Measurements from ENCODE around the gene MRGPRE.

Gene MRGPRE

GRCh38 chr11:3208272-3208671 lies 23.9 kb downstream of the MRGPRE start:
- POLR2A ChIA-PET, result no interaction called here
- CTCF ChIA-PET, result no interaction called here
- no peak for DNase-seq (ENCODE audit: extremely low spot score)
- TF ChIP-seq L3MBTL2 (conservative IDR thresholded peaks at IDR 0.05) (no peak), ZNF384 (IDR thresholded peaks at IDR 0.05) (no peak), FOXA1 (IDR thresholded peaks at IDR 0.05) (no peak), BHLHE40 (IDR thresholded peaks at IDR 0.05; ENCODE audit: borderline replicate concordance) (no peak), LEF1 (IDR thresholded peaks at IDR 0.05; ENCODE audit: borderline replicate concordance) (no peak), TARDBP (IDR thresholded peaks at IDR 0.05) (no peak), CTBP1 (IDR thresholded peaks at IDR 0.05; ENCODE audit: borderline replicate concordance) (no peak), FOXK2 (IDR thresholded peaks at IDR 0.05) (no peak), HDGF (IDR thresholded peaks at IDR 0.05; ENCODE audit: borderline replicate concordance) (no peak), FOXM1 (IDR thresholded peaks at IDR 0.05; ENCODE audit: borderline replicate concordance) (no peak), PKNOX1 (IDR thresholded peaks at IDR 0.05) (no peak), SP1 (IDR thresholded peaks at IDR 0.05) (no peak), SUZ12 (IDR thresholded peaks at IDR 0.05) (no peak), NFRKB (IDR thresholded peaks at IDR 0.05) (no peak), ARNT (IDR thresholded peaks at IDR 0.05) (no peak)

DNA sequence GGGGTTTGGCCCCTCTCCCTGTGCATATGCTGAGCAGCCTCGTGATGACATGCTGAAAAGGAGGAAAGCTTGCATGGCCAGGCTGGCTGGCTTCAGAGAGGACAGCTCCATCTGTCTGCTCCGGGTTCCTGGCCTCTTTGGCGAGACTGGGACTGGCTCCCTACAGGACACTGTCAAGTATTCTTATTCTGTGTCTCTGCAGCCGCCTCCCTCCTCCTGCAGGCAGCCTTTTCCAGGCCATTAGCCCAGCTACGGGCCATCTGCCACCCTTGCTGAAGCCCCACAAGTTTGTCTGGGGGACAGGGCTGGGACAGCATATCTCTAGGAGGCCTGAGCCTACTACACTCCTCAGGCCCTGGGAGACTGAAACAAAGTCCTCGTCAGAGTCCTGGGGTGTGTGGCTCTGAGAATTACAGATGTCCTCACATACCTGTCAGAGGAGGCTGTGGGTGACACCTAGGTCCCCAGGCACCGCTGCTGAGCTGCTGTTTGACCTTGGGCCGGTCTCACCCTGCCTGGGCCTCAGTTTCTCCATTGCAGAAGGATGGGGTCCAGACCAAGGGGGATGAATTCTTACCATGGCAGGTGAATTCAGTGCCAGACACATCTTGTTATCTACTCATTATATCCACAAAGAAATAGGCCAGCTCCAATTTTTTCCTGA lies 24.6 kb downstream of the MRGPRE start:
- no peak for DNase-seq (ENCODE audit: extremely low spot score)
- ChIA-PET POLR2A (no interaction called here), CTCF (no interaction called here)
- TF ChIP-seq PKNOX1 (IDR thresholded peaks at IDR 0.05), result no peak

- DNase-seq (ENCODE audit: extremely low spot score), result no peak
- TF ChIP-seq NFRKB (IDR thresholded peaks at IDR 0.05), result no peak
- TF ChIP-seq ZNF384 (IDR thresholded peaks at IDR 0.05), result no peak
- TF ChIP-seq LEF1 (IDR thresholded peaks at IDR 0.05; ENCODE audit: borderline replicate concordance), result no peak
- no peak for TF ChIP-seq FOXM1 (IDR thresholded peaks at IDR 0.05; ENCODE audit: borderline replicate concordance)
- TF ChIP-seq SUZ12 (IDR thresholded peaks at IDR 0.05), result no peak
- no peak for TF ChIP-seq FOXK2 (IDR thresholded peaks at IDR 0.05)
- TF ChIP-seq ELF4 (IDR thresholded peaks at IDR 0.05), result no peak
- TF ChIP-seq SP1 (IDR thresholded peaks at IDR 0.05), result no peak
- TF ChIP-seq CTBP1 (IDR thresholded peaks at IDR 0.05; ENCODE audit: borderline replicate concordance), result no peak
- no peak for TF ChIP-seq ARNT (IDR thresholded peaks at IDR 0.05)
- no peak for TF ChIP-seq FOXA1 (IDR thresholded peaks at IDR 0.05)
- TF ChIP-seq TARDBP (IDR thresholded peaks at IDR 0.05), result no peak
- no peak for TF ChIP-seq PKNOX1 (IDR thresholded peaks at IDR 0.05)
- TF ChIP-seq HDGF (IDR thresholded peaks at IDR 0.05; ENCODE audit: borderline replicate concordance), result no peak
- no peak for TF ChIP-seq BHLHE40 (IDR thresholded peaks at IDR 0.05; ENCODE audit: borderline replicate concordance)
- no peak for TF ChIP-seq L3MBTL2 (conservative IDR thresholded peaks at IDR 0.05)
- POLR2A ChIA-PET, result no interaction called here
- CTCF ChIA-PET, result no interaction called here
These were observed 25.4 kb downstream of the MRGPRE start for GRCh38 chr11:3206922-3207204.

DNA sequence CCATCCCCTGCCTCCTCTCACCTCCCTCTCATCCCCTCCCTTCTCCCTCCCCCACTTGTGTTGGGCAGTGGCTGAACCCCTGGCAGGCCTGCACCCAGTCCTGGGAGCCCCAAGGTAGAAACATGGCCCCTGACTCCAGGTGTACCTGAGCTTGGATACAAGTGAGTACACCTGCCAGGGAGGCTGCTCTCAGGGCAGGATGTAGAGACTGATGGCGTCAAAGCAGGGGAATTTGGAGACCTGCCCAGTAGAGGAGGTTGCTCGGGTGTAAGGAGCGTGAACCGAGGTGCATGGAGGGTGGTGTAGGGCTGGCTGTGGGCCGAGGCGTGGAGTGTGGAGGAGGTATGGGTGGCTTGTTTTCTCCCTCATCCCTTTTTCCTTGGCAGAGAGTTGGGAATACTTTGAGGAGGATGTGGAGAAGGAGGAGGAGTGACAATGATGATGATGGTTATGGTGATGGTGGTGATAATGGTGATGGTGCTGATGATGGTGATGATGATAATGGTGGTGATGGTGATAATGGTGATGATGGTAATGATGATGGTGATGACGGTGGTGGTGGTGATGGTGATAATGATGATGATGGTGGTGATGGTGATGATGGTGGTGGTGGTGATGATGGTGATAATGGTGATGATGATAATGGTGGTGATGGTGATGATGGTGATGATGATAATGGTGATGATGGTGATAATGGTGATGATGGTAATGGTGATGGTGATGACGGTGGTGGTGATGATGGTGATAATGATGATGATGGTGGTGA lies 25.9 kb downstream of the MRGPRE start:
- ChIA-PET CTCF (no interaction called here), POLR2A (no interaction called here)
- no peak for DNase-seq (ENCODE audit: extremely low spot score)
- TF ChIP-seq SP1 (IDR thresholded peaks at IDR 0.05) (no peak), HDGF (IDR thresholded peaks at IDR 0.05; ENCODE audit: borderline replicate concordance) (no peak), FOXA1 (IDR thresholded peaks at IDR 0.05) (no peak), LEF1 (IDR thresholded peaks at IDR 0.05; ENCODE audit: borderline replicate concordance) (no peak), SUZ12 (IDR thresholded peaks at IDR 0.05) (no peak), CTBP1 (IDR thresholded peaks at IDR 0.05; ENCODE audit: borderline replicate concordance) (no peak), ELF4 (IDR thresholded peaks at IDR 0.05) (no peak)

- TF ChIP-seq FOXA1 (IDR thresholded peaks at IDR 0.05), result no peak
- no peak for TF ChIP-seq L3MBTL2 (conservative IDR thresholded peaks at IDR 0.05)
- no peak for TF ChIP-seq BHLHE40 (IDR thresholded peaks at IDR 0.05; ENCODE audit: borderline replicate concordance)
- no peak for TF ChIP-seq LEF1 (IDR thresholded peaks at IDR 0.05; ENCODE audit: borderline replicate concordance)
- TF ChIP-seq PKNOX1 (IDR thresholded peaks at IDR 0.05), result no peak
- no peak for TF ChIP-seq ARNT (IDR thresholded peaks at IDR 0.05)
- no peak for TF ChIP-seq SUZ12 (IDR thresholded peaks at IDR 0.05)
- TF ChIP-seq SP1 (IDR thresholded peaks at IDR 0.05), result no peak
- no peak for TF ChIP-seq ELF4 (IDR thresholded peaks at IDR 0.05)
- TF ChIP-seq ZNF384 (IDR thresholded peaks at IDR 0.05), result no peak
- TF ChIP-seq TARDBP (IDR thresholded peaks at IDR 0.05), result no peak
- TF ChIP-seq NFRKB (IDR thresholded peaks at IDR 0.05), result no peak
- no peak for TF ChIP-seq FOXM1 (IDR thresholded peaks at IDR 0.05; ENCODE audit: borderline replicate concordance)
- TF ChIP-seq CTBP1 (IDR thresholded peaks at IDR 0.05; ENCODE audit: borderline replicate concordance), result no peak
- TF ChIP-seq HDGF (IDR thresholded peaks at IDR 0.05; ENCODE audit: borderline replicate concordance), result no peak
- TF ChIP-seq FOXK2 (IDR thresholded peaks at IDR 0.05), result no peak
- ChIA-PET POLR2A (no interaction called here), CTCF (no interaction called here)
- no peak for DNase-seq (ENCODE audit: extremely low spot score)
These were observed 26.7 kb downstream of the MRGPRE start for GRCh38 chr11:3205261-3206155.

All from HEK293T (cell line).